22Rv1 (cell line): ENCODE measurements around the gene KCNK7.

Source experiments
- H3K27ac ChIP-seq: fragments of 450-650 bp; 2 replicates; pipeline ENCODE4 v1.5.1; 2017
- ZFX ChIP-seq: fragments of 450-650 bp; IDR thresholded peaks from 2 replicates; pipeline ENCODE4 v1.6.1; 2017; ENCODE audit warnings: antibody characterized with exemption, borderline replicate concordance
- TF ChIP-seq, protein P1 (sequence below): fragments of 450-650 bp; IDR thresholded peaks from 2 replicates; pipeline ENCODE4 v1.5.1; 2017; ENCODE audit warnings: mild to moderate bottlenecking

The KCNK7 gene

DNA sequence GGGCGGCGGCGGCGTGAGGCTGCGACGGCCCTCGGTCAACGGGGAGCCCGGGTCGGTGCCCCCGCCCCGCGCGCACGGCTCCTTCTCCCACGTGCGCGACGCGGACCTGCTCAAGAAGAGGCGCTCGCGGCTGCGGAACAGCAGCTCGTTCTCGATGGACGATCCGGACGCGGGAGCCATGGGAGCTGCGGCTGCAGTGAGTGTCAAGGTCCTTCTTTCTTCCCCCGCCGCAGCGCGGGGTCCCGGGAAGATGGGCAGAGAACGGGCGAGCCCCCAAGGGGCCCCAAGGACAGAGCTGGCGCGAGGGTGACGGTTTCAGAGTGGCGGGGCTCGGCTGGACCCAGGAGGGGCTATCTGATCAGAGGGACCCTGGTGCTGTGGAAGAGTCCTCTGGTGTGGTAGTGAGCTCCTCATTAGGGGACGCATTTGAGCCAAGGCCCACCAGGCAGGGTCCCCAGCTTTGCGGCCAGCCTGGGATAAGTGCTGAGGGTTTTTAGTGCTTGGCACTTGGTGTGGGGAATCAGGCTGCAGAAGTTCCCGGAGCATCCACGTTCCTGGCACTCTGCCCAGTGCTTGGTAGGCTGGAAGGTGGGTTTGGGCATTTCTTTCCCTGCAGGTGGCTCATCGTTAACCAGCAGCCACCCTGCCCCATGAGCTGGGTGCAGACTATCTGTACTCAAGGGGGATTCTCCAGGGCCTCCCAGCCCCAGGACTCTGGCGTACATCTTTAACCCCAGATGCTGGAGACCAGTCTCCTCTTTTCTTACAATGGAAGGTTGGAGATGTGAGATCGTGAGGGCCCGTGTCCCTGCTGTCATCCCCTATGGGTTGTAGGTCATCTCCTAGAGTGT, 10.0 kb downstream of the KCNK7 start:
- no peak for TF ChIP-seq ZFX
- TF ChIP-seq, protein P1, sequence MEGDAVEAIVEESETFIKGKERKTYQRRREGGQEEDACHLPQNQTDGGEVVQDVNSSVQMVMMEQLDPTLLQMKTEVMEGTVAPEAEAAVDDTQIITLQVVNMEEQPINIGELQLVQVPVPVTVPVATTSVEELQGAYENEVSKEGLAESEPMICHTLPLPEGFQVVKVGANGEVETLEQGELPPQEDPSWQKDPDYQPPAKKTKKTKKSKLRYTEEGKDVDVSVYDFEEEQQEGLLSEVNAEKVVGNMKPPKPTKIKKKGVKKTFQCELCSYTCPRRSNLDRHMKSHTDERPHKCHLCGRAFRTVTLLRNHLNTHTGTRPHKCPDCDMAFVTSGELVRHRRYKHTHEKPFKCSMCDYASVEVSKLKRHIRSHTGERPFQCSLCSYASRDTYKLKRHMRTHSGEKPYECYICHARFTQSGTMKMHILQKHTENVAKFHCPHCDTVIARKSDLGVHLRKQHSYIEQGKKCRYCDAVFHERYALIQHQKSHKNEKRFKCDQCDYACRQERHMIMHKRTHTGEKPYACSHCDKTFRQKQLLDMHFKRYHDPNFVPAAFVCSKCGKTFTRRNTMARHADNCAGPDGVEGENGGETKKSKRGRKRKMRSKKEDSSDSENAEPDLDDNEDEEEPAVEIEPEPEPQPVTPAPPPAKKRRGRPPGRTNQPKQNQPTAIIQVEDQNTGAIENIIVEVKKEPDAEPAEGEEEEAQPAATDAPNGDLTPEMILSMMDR, result no peak
- no peak overlapping the region for H3K27ac ChIP-seq

DNA sequence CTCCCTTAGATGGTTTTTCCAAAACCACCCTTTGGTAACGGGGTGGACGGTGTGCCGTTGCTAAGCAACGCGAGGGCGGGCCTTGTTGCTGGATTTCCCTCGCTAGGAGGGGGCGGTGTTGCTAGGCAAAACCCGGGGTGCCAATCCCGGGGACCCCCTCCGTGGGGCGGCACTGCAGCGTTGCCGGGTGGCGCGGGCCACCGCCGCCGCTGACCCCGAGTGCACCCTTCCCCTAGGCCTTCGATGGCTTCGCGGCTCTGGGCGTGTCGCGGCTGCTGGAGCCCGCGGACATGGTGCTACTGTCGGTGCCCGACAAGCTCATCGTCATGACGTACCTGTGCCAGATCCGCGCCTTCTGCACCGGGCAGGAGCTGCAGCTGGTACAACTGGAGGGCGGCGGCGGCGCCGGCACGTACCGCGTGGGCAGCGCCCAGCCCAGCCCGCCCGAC, 10.9 kb downstream of the KCNK7 start:
- TF ChIP-seq, protein P1, result no peak
- TF ChIP-seq ZFX, result no peak
- H3K27ac ChIP-seq, result no peak overlapping the region

DNA sequence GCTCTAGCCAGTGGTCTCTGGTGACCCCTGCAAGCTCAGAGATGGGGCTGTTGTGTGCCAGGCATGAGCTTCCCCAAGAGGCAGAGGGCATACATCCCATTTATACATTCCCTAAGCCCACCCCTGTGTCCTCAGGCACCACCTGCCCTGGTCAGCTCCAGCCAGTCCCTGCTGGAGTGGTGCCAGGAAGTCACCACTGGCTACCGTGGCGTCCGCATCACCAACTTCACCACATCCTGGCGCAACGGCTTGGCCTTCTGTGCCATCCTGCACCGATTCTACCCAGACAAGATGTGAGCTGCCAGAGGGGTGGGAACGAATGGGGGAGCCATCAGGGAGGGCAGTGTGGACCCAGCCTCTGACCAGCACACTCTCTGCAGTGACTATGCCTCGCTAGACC, 11.5 kb downstream of the KCNK7 start:
- no peak for TF ChIP-seq ZFX
- TF ChIP-seq, protein P1, result no peak

DNA sequence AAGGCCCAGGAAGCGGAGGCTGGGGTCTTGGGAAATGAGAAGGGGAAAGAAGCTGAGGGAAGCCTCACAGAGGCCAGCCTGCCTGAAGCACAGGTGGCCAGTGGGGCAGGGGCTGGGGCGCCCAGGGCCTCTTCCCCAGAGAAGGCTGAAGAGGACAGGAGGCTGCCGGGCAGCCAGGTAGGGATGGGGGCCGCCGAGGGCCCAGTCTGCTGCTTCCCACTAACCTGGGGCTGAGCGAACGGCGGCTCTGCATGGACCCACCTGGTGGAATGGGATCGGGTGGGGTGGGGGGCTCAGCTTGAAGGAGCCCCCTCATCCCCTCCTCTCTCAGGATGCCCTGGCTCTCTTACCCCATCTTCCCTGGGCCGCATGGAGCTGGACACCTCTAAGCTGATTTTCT, 12.0 kb downstream of the KCNK7 start:
- no peak overlapping the region for H3K27ac ChIP-seq
- no peak for TF ChIP-seq ZFX
- TF ChIP-seq, protein P1, result no peak

More for the DNA sequence above, 11.5 kb downstream of the KCNK7 start:
- H3K27ac ChIP-seq, result no peak overlapping the region

DNA sequence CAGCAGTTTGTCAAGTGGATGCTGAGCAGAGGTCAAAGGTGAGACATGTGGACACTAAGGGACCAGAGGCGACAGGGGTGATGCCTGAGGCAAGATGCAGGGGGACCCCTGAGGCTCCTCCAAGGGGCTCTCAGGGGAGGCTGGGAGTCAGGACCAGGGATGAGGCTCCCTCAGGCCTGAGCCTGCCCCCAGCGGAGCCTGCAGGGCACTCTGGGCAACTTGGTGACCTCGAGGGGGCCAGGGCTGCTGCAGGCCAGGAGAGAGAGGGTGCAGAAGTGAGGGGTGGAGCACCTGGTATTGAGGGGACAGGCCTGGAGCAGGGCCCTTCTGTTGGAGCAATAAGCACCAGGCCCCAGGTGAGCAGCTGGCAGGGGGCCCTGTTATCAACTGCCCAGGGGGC, 13.7 kb downstream of the KCNK7 start:
- TF ChIP-seq, protein P1, result no peak
- TF ChIP-seq ZFX, result no peak
- no peak overlapping the region for H3K27ac ChIP-seq

DNA sequence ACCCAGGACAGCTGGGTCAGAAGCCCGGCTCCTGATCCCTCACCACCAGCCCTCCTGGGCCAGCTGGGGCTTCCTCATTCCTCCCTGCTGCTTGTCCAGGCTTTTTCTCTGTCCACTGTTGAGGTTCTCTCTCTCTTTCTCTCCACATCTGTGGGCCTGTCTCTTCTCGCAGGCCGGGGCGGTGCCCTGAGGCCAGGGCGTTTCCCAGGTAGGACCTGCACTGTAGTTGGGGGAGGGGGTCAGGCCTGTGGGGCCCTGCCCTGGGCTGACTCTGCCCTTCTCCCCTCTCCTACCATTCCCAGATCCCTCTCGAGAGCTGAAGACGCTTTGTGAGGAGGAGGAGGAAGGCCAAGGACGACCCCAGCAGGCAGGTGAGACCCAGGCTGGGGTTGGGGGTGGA, 14.8 kb downstream of the KCNK7 start:
- no peak overlapping the region for H3K27ac ChIP-seq
- TF ChIP-seq ZFX, result no peak
- TF ChIP-seq, protein P1, result no peak

DNA sequence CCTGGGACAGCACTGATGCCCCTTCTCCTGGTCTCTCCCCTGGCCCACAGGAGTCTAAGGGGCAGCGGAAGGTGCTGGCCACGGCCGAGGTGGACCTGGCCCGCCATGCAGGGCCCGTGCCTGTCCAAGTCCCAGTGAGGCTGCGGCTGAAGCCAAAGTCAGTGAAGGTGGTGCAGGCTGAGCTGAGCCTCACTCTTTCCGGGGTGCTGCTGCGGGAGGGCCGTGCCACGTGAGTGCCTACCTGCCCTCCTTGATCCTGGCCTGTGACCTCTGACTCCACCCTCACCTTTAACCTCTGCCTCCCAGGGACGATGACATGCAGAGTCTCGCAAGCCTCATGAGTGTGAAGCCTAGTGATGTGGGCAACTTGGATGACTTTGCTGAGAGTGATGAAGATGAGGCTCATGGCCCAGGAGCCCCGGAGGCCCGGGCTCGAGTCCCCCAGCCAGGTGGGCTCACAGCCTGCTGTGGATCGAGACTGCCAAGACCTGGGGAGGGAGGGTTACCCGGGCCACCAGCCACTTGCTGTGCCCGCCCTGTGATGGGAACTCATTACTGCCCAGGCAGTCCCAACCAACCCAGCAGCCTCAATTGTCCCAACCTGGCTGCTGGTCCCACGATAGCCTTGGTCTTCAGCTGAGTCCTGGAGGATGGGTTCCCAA, 15.4 kb downstream of the KCNK7 start:
- TF ChIP-seq ZFX, result no peak
- TF ChIP-seq, protein P1, result no peak
- no peak overlapping the region for H3K27ac ChIP-seq
